Measurements from ENCODE around the gene TANGO2. TPM values are rescaled to one million over a fixed set of nuclear protein-coding genes. Genes with fewer than 3 reads are reported as not detected.

Gene TANGO2
- total RNA-seq, 1 donor from 2014 or later, result 44.2 TPM

DNA sequence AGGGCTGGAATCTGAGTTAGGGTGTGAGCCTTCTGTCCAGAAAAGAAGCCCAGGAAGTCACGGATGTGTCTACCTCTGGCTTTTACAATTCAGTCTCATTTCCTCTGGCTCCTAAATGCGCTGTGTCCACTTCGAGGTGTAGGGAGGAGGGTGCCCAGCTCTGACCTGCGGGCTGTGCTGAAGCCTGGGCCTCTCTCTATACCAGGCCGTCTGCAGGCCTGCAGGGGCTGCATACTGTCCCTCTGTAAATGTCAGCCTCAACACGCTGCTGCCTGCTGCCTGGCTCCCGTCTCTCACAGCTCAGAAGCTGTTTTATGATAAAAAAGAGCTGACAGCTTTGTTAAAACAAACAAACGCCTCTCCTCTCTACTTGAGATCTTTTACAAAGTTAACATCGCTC lies 18.8 kb upstream of the TANGO2 start:
- FAIRE-seq, result no peak

GRCh38 chr22:20002636-20003035 lies 18.3 kb upstream of the TANGO2 start:
- no peak overlapping the region for H3K4me3 ChIP-seq (ENCODE audit: low read depth, low read length)
- TF ChIP-seq CTCF (IDR thresholded peaks at IDR 0.05; ENCODE audit: insufficient read depth, low read length, severe bottlenecking), result no peak
- H3K36me3 ChIP-seq (ENCODE audit: control insufficient read depth, insufficient read depth, low read length), result no peaks in the 10 kb centered on the region
- FAIRE-seq (no peak), DNase-seq (ENCODE audit: low read depth) (no peak)
- H3K27me3 ChIP-seq (ENCODE audit: control insufficient read depth, insufficient read depth, low read length), result peaks cover 1% of the 10 kb centered on the region

More for the DNA sequence above, 18.8 kb upstream of the TANGO2 start:
- DNase-seq (ENCODE audit: low read depth), result no peak
- H3K36me3 ChIP-seq (ENCODE audit: control insufficient read depth, insufficient read depth, low read length), result no peaks in the 10 kb centered on the region
- H3K27me3 ChIP-seq (ENCODE audit: control insufficient read depth, insufficient read depth, low read length), result peaks cover 4% of the 10 kb centered on the region
- TF ChIP-seq CTCF (IDR thresholded peaks at IDR 0.05; ENCODE audit: insufficient read depth, low read length, severe bottlenecking), result no peak
- H3K4me3 ChIP-seq (ENCODE audit: low read depth, low read length), result no peak overlapping the region

GRCh38 chr22:20003304-20003703 lies 17.6 kb upstream of the TANGO2 start:
- no peak for TF ChIP-seq CTCF (IDR thresholded peaks at IDR 0.05; ENCODE audit: insufficient read depth, low read length, severe bottlenecking)
- H3K4me3 ChIP-seq (ENCODE audit: low read depth, low read length), result no peak overlapping the region
- FAIRE-seq, result no peak
- DNase-seq (ENCODE audit: low read depth), result no peak
- H3K36me3 ChIP-seq (ENCODE audit: control insufficient read depth, insufficient read depth, low read length), result no peaks in the 10 kb centered on the region
- H3K27me3 ChIP-seq (ENCODE audit: control insufficient read depth, insufficient read depth, low read length), result no peaks in the 10 kb centered on the region

DNA sequence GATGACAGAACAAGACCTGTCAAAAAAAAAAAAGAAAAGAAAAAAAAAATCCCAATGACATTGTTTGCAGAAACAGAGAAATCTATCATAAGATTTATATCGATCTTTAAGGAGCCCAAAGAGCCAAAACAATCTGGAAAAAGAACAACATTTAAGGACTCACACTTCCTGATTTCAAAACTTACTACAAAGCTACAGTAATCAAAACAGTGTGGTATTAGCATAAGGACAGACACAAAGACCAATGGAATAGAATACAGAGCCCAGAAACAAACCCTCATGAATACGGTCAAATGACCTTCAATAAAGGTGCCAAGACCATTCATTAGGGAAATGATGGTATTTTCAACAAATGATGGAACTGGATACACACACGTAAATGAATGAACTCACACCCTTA lies 16.4 kb upstream of the TANGO2 start:
- no peak overlapping the region for H3K4me3 ChIP-seq (ENCODE audit: low read depth, low read length)
- TF ChIP-seq CTCF (IDR thresholded peaks at IDR 0.05; ENCODE audit: insufficient read depth, low read length, severe bottlenecking), result no peak
- no peaks in the 10 kb centered on the region for H3K36me3 ChIP-seq (ENCODE audit: control insufficient read depth, insufficient read depth, low read length)
- FAIRE-seq, result no peak
- DNase-seq (ENCODE audit: low read depth), result no peak
- no peaks in the 10 kb centered on the region for H3K27me3 ChIP-seq (ENCODE audit: control insufficient read depth, insufficient read depth, low read length)

DNA sequence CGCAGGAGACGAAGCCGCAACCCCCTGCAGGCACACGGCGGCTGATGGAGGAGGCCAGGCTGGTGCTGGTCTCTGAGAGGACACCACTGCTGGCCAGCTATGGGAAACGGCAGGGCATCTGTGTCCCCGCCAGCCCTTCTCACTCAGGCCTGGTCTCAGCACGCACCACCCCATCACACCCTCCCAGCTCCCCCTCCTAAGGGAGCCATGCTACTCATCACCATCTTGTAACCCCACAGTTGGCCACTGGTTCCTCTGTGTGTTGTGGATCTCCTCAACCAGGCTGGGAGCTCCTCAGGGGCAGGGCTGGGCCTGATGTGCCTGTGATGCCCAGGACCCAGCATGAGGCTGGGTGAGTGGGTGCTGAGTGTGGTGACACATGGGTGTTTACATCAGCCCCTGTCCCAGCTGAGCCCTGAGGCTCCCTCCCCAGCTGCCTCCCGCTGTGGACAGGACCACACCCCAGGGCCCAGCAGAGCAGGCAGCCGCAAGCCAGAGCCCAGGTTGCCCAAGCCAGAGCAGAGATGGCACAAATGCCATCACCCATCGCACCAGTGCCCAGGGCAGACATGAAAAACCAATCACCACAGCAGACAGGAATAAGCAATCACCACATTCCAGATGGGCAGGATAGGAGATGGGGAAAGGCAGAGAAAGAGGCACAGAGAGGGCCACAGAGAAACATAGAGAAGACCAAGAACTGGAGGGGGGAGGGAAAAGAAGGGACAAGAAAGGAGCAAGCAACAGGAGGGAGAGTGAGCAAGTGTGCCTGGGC lies 12.5 kb upstream of the TANGO2 start:
- H3K36me3 ChIP-seq (ENCODE audit: control insufficient read depth, insufficient read depth, low read length), result no peaks in the 10 kb centered on the region
- FAIRE-seq (peak; percentile 28), DNase-seq (ENCODE audit: low read depth) (no peak)
- H3K4me3 ChIP-seq (ENCODE audit: low read depth, low read length), result no peak overlapping the region
- no peaks in the 10 kb centered on the region for H3K27me3 ChIP-seq (ENCODE audit: control insufficient read depth, insufficient read depth, low read length)
- TF ChIP-seq CTCF (IDR thresholded peaks at IDR 0.05; ENCODE audit: insufficient read depth, low read length, severe bottlenecking), result no peak

DNA sequence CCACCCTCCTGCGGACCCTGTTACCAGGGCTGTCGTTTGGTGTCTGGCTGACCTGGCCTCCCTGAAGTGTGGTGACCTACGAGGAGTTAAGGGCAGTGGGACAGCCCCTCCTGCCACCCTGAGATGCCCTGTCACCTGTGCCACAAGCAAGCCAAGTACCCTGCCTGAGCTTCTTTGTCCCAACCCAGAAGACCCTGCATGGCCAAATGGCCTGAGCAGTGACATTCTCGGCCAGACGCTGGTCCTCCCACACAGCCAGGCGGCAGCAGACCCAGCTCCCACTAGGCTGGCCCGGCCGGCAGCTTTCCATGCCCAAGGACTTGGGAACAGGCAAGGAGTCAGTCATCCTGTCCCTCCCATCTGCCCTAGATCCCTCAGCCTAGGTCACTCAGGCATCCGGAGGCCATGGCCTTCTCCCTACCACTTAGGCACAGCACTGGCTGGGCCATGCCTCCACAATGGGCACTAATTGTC lies 11.9 kb upstream of the TANGO2 start:
- Histone ChIP-seq H3K4me3 (ENCODE audit: low read depth, low read length) (no peak overlapping the region), H3K27me3 (ENCODE audit: control insufficient read depth, insufficient read depth, low read length) (no peaks in the 10 kb centered on the region), H3K36me3 (ENCODE audit: control insufficient read depth, insufficient read depth, low read length) (no peaks in the 10 kb centered on the region)
- FAIRE-seq, result no peak
- no peak for DNase-seq (ENCODE audit: low read depth)
- TF ChIP-seq CTCF (IDR thresholded peaks at IDR 0.05; ENCODE audit: insufficient read depth, low read length, severe bottlenecking), result no peak
